SH-SY5Y (cell line): ENCODE measurements around the gene COL8A1.

Experiments used
- GATA2 ChIP-seq: IDR thresholded peaks from 2 replicates; pipeline ENCODE4 v1.6.1; 2011; ENCODE audit warnings: mild to moderate bottlenecking, low read depth, low read length
- GATA3 ChIP-seq: IDR thresholded peaks from 2 replicates; pipeline ENCODE4 v1.6.1; 2011; ENCODE audit warnings: low read depth, mild to moderate bottlenecking, low read length, moderate library complexity

DNA sequence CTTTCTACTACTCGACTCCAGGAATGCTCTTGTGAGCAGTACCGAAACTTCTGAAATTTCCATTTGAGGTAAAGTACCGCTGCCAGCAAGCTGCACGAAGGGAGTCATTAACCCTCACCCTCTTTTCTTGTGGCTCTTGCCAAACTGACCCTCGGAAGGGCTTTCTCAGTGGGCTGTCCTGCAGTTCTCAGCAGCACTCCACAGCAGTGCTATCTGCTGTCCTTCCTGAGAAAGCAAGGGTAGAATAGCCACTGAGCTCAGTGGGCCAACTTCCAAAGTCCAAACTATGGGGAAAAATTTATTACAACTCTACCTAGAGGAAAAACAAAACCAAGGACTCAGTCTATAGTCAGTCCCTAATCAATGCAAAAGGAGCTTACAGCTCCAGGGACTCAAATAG lies 38.5 kb upstream of the COL8A1 start:
- no peak for TF ChIP-seq GATA2
- no peak for TF ChIP-seq GATA3
